ENCODE results near the gene NOTCH1. TPM values are rescaled to one million over a fixed set of nuclear protein-coding genes. Genes with fewer than 3 reads are reported as not detected.

NOTCH1 gene
- total and polyA plus RNA-seq, 2 of the 13 experiments (the other 11 are each of a cell fraction or from before 2014, with no cell fraction given), result 0.09 to 0.35 TPM

- TF ChIP-seq PAXIP1 (CRISPR knock-in tag; conservative IDR thresholded peaks at IDR 0.05) (peak; percentile 84), RARA (CRISPR knock-in tag; IDR thresholded peaks at IDR 0.05) (peak; percentile 79), HDAC1 (CRISPR knock-in tag; IDR thresholded peaks at IDR 0.05) (0 out of 2 replicates have a peak, but pooled peaks have one; percentile 35), ZC3H13 (CRISPR knock-in tag; IDR thresholded peaks at IDR 0.05) (no peak), HOXA3 (CRISPR knock-in tag; IDR thresholded peaks at IDR 0.05) (peak; percentile 39; the same call in 1 of the 2 replicates), HNRNPK (IDR thresholded peaks at IDR 0.05; ENCODE audit: low read depth, low read length, poor library complexity, severe bottlenecking) (no peak), NCOA2 (CRISPR knock-in tag; IDR thresholded peaks at IDR 0.05) (peak; percentile 32; the same call in 1 of the 2 replicates), RARG (CRISPR knock-in tag; IDR thresholded peaks at IDR 0.05; ENCODE audit: low read depth) (no peak), STAG1 (CRISPR knock-in tag; IDR thresholded peaks at IDR 0.05) (no peak), MEF2D (CRISPR knock-in tag; IDR thresholded peaks at IDR 0.05) (peak; percentile 71), ISX (CRISPR knock-in tag; conservative IDR thresholded peaks at IDR 0.05) (no peak), TFAP4 (IDR thresholded peaks at IDR 0.05; ENCODE audit: borderline replicate concordance, low read depth) (peak; percentile 70; the same call in 1 of the 2 replicates), GATA4 (IDR thresholded peaks at IDR 0.05; ENCODE audit: borderline replicate concordance, low read depth) (0 out of 2 replicates have a peak, but pooled peaks have one; percentile 11), NONO (IDR thresholded peaks at IDR 0.05) (no peak), NONO (CRISPR knock-in tag; conservative IDR thresholded peaks at IDR 0.05) (peak; percentile 76), FIP1L1 (IDR thresholded peaks at IDR 0.05; ENCODE audit: borderline replicate concordance, insufficient read depth, low read depth, low read length) (0 out of 2 replicates have a peak, but pooled peaks have one; percentile 26), MTA1 (CRISPR knock-in tag; IDR thresholded peaks at IDR 0.05; ENCODE audit: borderline replicate concordance) (0 out of 2 replicates have a peak, but pooled peaks have one; percentile 46), SP140L (CRISPR knock-in tag; IDR thresholded peaks at IDR 0.05; ENCODE audit: borderline replicate concordance) (no peak), RXRB (CRISPR knock-in tag; IDR thresholded peaks at IDR 0.05; ENCODE audit: borderline replicate concordance) (0 out of 2 replicates have a peak, but pooled peaks have one; percentile 39)
- TF ChIP-seq, protein P1, sequence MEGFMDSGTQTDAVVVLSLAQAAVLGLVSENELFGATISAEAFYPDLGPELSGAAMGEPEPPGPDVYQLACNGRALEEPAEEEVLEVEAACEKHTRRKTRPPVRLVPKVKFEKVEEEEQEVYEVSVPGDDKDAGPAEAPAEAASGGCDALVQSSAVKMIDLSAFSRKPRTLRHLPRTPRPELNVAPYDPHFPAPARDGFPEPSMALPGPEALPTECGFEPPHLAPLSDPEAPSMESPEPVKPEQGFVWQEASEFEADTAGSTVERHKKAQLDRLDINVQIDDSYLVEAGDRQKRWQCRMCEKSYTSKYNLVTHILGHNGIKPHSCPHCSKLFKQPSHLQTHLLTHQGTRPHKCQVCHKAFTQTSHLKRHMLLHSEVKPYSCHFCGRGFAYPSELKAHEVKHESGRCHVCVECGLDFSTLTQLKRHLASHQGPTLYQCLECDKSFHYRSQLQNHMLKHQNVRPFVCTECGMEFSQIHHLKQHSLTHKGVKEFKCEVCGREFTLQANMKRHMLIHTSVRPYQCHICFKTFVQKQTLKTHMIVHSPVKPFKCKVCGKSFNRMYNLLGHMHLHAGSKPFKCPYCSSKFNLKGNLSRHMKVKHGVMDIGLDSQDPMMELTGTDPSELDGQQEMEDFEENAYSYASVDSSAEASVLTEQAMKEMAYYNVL (CRISPR knock-in tag; IDR thresholded peaks at IDR 0.05; ENCODE audit: borderline replicate concordance), result peak; percentile 48; the same call in 1 of the 2 replicates
- TF ChIP-seq, protein P2, sequence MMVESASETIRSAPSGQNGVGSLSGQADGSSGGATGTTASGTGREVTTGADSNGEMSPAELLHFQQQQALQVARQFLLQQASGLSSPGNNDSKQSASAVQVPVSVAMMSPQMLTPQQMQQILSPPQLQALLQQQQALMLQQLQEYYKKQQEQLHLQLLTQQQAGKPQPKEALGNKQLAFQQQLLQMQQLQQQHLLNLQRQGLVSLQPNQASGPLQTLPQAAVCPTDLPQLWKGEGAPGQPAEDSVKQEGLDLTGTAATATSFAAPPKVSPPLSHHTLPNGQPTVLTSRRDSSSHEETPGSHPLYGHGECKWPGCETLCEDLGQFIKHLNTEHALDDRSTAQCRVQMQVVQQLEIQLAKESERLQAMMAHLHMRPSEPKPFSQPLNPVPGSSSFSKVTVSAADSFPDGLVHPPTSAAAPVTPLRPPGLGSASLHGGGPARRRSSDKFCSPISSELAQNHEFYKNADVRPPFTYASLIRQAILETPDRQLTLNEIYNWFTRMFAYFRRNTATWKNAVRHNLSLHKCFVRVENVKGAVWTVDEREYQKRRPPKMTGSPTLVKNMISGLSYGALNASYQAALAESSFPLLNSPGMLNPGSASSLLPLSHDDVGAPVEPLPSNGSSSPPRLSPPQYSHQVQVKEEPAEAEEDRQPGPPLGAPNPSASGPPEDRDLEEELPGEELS (CRISPR knock-in tag; IDR thresholded peaks at IDR 0.05), result peak; percentile 68
- TF ChIP-seq, protein P3, sequence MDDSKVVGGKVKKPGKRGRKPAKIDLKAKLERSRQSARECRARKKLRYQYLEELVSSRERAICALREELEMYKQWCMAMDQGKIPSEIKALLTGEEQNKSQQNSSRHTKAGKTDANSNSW (CRISPR knock-in tag; IDR thresholded peaks at IDR 0.05; ENCODE audit: borderline replicate concordance), result no peak
Observed at GRCh38 chr9:136520053-136520540, 25.8 kb downstream of the NOTCH1 start (continued).
